DLD1 (cell line): ENCODE results near the gene ZNF629.

Experiments
- in situ Hi-C: cut with HindIII; loops from 2 replicates; pipeline ENCODE4 v1.10.0; 2017; ENCODE audit warnings: low sequenced_read_pairs

Gene ZNF629

DNA sequence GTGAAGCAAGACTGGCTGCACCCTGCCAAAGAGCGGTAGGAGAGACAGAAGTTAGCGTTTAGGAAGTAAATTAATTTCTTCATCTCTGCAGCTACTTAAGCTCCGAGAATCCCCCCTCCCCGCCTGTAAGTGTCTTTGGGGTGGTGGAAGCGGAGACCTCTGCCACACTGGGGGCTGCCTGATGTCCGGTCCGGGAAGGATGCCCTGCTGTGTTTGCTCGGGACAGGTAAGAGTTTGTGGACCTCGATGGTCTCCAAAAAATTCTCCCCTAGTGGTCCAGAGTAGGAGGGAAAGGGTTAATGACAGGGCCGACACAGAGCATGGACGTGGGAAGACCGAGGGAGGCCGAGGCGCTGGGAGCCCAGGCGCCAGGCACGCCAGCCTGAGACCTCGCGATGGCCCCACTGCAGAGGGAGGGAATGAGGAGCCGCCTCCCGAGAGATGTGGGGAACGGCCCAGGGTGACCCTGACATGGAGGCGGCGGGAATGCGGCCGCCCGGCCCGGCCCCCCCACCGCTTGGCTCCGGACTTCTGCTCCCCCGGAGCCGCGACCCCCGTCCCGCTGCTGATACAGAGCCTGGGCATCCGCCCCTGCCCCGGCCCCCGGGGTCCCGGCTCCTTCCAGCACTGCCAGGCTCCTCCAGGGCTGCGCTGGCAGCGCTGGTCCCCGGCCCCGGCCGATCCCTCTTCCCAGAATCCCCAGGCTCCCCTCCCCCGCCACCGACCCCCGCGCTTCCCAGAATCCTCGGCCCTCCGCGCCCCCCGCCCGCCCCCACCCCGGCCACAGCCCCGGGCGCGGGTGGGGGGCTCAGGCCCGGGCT is 680 bp downstream of the ZNF629 start:
- in situ Hi-C loops = no loop called here

- in situ Hi-C loops = no loop called here
These were observed 1.6 kb downstream of the ZNF629 start for GRCh38 chr16:30785126-30786106.

DNA sequence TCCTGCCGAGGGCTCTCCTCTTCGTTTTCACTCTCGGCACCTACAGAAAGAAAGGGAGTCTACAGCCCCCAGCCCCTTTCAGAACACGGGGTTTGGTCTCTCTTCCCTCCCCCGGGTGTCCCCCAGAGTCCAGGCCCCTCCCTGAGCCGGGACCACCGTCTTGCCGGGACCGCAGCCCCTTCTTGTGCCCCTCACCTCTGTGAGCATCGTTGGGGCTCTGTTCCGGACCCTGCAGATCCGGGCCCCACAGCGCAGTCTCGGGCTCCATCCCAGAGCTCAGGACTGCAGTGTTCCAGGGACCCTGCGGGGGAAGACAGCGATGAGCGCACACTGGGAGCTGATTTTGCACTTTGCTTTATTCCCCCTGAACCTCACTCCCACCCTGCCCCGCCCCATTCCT is 2.8 kb downstream of the ZNF629 start:
- in situ Hi-C loops = no loop called here

- in situ Hi-C loops = no loop called here
These were observed 3.5 kb downstream of the ZNF629 start for GRCh38 chr16:30783280-30784109.

GRCh38 chr16:30782486-30783279 is 4.3 kb downstream of the ZNF629 start:
- in situ Hi-C loops = no loop called here

DNA sequence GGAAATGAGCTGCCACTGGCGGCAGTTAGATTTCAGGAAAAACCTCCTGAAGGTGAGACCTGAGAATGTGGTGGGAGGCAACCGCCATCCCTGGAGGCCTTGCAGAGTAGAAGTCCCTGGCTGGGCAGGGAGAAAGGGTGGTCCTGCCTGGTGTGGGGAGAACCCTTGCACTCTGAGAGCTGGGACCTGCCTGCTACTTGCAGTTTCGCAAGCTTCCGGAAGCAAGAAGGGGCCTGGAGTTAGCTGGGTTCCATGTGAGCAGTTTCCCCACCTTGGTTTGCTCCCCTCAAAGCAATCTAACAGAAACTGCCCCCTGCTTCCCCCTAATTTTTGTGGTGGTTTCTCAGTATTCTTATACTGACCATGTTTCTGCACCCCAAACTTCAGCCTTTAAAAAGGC is 6.5 kb downstream of the ZNF629 start:
- in situ Hi-C loops = no loop called here

GRCh38 chr16:30780021-30780420 is 7.0 kb downstream of the ZNF629 start:
- in situ Hi-C loops = no loop called here

- in situ Hi-C loops = no loop called here
These were observed 7.4 kb downstream of the ZNF629 start for GRCh38 chr16:30779596-30779995.

GRCh38 chr16:30778549-30779244 is 8.3 kb downstream of the ZNF629 start:
- in situ Hi-C loops = no loop called here

DNA sequence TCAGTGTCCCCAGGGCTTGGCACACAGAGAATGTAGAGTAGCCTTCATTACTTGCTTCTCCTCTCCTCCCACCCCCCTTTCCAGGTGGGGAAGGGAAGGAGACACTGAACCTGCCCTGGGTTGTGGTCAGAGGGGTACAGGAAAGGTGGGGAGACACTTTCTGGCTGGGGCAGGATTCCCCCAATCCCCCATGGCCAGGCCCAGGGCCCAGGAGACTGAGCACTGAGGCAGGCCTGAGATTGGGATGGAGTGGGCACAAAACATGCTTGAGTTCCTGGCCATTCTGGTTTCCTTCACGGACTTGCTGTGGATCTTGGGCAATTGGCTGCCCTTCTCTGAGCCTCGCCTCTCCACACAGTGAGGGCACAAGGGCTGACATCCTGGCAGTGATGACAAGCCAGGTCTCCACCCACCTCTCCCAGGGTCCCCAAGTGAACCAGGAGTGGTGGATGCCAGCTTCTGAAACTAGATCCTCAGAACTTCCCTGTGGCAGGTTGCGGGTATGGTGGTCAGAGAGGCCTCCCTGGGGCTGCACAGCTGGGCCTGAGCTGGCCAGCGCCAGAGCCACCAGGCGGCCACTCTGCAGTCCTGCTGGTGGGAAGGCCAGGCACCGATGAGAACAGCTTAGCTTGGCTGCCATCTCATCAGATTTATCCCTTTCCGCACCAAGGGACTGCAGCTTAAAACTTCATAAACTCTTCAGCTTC is 9.3 kb downstream of the ZNF629 start:
- in situ Hi-C loops = no loop called here

DNA sequence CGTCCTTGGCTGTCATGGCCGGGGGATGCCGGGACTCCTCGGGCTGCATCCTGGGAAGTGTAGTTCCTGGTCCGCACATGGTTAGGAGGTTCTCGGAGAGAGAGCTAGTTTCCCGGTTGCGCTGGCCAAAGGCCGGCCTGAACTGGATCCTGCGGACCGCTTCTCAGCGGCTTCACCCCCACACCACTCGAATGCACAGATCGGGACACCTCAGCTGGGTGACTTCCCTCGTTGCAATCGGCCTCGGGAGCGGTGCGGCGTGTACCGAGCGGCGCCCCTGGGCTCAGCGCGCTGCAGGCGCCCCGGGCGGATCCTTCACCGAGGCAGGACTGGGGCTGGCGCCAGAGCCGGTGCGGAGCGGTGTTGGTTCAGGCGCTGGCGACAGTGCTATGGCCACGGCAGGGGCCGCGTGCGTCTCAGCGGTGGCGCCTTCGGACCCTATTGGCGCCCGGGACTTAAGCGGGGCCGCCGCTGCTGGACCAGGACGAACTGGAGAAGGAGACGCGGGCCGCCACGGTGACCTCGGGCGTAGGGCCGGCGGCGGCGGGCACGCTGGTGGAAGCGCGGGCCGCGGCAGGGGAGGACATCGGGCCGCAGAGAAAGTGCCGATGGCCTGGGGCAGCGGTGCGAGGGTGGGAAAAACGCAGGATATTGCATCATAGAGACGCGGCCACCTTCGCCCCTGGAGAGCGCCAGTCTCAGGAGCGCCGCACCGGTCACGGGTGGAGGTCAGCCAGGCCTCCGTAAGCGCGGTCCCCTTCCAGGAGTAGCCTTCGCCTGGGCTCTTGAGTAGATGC is 11.4 kb downstream of the ZNF629 start:
- in situ Hi-C loops = no loop called here

DNA sequence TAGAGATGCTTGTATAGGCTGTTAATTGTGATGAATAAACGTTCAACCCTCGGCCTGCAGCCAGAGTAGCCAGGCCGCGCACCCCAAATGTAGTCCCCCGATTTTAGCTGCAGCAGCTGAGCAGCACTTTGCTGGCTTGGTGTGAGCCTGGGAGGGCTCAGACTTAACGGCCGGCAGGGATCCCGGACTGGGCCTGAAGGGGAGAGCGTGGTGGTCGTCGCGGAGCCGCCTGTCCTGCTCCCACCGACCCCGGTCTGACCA is 11.9 kb downstream of the ZNF629 start:
- in situ Hi-C loops = no loop called here

DNA sequence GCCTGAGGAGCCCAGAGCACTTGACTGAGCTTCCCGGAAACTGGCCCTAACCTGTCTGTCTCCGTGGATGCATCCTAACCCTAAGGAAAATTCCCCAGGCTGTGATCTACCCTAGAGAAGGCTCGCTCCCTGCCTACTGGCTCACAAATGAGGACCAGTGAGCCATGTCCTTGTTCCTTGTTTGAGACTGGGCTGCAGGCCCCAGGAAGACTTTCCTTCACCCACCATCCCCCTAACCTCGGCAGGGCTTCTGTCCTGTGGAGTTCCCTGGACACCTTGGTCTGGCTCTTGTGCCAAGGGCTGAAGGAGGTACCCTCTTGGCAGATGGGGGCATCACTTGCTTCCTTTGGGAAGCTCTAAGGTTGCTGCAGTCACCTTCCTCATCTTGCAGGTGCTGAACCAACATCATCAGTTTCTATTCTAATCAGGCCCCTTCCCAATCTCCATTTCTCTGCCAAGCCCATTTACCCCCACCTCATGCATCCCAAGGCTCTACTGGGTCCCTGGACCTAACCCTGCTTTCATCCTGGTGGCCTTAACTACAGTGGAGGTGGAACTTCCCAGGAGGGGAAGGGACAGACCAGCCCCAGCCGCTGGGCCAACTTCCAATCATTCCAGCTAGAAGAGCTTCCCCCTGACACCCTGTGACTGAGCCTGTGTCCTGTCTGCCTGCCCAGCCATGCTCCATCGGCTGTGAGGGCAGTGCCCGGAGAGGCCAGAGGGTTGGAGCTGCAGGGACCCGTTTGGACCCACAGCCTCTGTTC is 12.5 kb downstream of the ZNF629 start:
- in situ Hi-C loops = no loop called here

- in situ Hi-C loops = no loop called here
These were observed 13.2 kb downstream of the ZNF629 start for GRCh38 chr16:30773826-30774225.

- in situ Hi-C loops = no loop called here
These were observed 15.3 kb downstream of the ZNF629 start for GRCh38 chr16:30771726-30772125.

DNA sequence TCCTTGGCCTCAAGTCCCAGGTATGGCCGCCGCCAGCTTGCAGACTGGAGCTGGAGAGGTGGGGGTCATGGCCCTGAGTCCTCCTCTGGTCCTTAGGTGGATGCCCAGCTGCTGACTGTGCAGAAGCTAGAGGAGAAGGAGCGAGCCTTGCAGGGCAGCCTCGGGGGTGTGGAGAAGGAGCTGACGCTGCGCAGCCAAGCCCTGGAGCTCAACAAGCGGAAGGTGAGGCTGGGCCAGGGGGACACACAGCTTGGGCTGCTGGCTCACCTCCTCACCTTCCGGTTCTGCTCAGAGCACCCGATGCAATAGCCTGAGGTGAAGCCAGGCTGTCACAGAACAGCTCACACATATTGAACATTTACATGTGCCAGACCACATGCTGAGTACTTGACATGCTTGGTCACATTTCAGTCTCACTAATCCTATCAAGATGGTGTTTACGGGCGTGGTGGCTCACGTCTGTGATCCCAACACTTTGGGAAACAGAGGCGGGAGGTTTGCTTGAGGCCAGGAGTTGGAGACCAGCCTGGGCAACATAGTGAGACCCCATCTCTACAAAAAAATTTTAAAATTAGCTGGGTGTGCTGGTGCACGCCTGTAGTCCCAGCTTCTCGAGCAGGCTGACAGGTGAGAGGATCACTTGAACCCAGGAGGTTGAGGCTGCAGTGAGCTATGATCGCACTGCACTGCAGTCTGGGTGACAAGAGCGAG is 17.5 kb downstream of the ZNF629 start:
- in situ Hi-C loops = no loop called here

DNA sequence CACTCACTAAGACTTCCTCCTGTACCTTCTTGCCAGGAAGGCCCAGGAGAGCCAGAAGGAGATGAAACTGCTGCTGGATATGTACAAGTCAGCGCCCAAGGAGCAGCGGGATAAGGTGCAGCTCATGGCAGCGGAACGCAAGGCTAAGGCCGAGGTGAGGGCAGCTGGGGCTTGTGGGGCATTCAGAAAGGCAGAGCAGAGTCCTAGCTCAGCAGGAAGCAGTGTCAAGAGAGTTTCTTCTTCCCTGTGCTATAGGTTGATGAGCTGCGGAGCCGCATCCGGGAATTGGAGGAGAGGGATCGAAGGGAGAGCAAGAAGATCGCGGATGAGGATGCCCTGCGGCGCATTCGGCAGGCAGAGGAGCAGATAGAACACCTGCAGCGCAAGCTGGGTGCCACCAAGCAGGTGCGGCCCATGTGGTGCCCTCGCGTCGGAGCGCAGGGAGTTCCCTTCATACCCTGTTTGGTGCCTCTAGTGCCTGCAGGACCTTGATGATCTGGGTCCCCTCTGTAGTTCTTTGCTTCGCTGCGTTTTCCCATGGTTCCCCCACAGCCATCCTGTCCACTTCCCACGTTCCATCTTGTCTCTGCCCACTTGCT is 18.3 kb downstream of the ZNF629 start:
- in situ Hi-C loops = no loop called here
